AG04450 (cell line): ENCODE data around the gene RASD2. TPM values are rescaled to one million over a fixed set of nuclear protein-coding genes. Genes with fewer than 3 reads are reported as not detected.

Experiments
- CTCF ChIA-PET: fragments of 300-600, 350-600 bp; formaldehyde crosslinking; extraction: SDS; loops from one replicate; lab custom pipeline; 2022; ENCODE audit warnings: antibody characterized with exemption, inconsistent platforms; lab: Charles Lee
- POLR2A ChIA-PET: fragments of 350-600 bp; formaldehyde crosslinking; extraction: SDS; loops from one replicate; lab custom pipeline; 2021; ENCODE audit warnings: antibody characterized with exemption, inconsistent platforms; lab: Yijun Ruan, JAX
- DNase-seq: peaks from one replicate; pipeline ENCODE4 v3.0.0-alpha.2; 2011; ENCODE audit warnings: low read depth, low spot score
- H3K27ac ChIP-seq: one replicate; pipeline ENCODE4 v1.5.1; 2012; ENCODE audit warnings: low read depth, low read length, control low read depth
- H3K27me3 ChIP-seq: one replicate; pipeline ENCODE4 v1.6.0; 2012; ENCODE audit warnings: low read length; ENCODE audit not compliant: control insufficient read depth, insufficient read depth
- H3K4me3 ChIP-seq: 2 replicates; pipeline ENCODE4 v1.5.1; 2011; ENCODE audit warnings: mild to moderate bottlenecking, low read depth, low read length, control low read depth
- H3K9me3 ChIP-seq: 2 replicates; pipeline ENCODE4 v1.5.1; 2012; ENCODE audit warnings: low read length; ENCODE audit not compliant: control insufficient read depth, insufficient read depth
- CTCF ChIP-seq: IDR thresholded peaks from 2 replicates; pipeline ENCODE4 v1.5.1; 2011; ENCODE audit warnings: low read depth, low read length, control low read depth, inconsistent platforms
- polyA plus RNA-seq: library from polyadenylated mRNA; depleted of rRNA; stranded (reverse); fragments of >200 nt; gene quantifications from 2 replicates; pipeline ENCODE4 v1.2.3, GENCODE V29; 2011

RASD2 gene
- polyA plus RNA-seq, 1 experiment: 0.14 TPM

GRCh38 chr22:35594686-35595085 lies 54.1 kb downstream of the RASD2 start:
- H3K9me3 ChIP-seq: no peaks in the 10 kb centered on the region; the same call in 1 of the 2 replicates
- H3K27ac ChIP-seq: no peak overlapping the region
- POLR2A ChIA-PET: no interaction called here
- no peak overlapping the region for H3K4me3 ChIP-seq
- no peaks in the 10 kb centered on the region for H3K27me3 ChIP-seq
- CTCF ChIA-PET: no interaction called here
- DNase-seq: no peak
- no peak for TF ChIP-seq CTCF

- ChIA-PET CTCF (no interaction called here), POLR2A (no interaction called here)
- Histone ChIP-seq H3K27ac (no peak overlapping the region), H3K9me3 (no peaks in the 10 kb centered on the region; the same call in 1 of the 2 replicates), H3K4me3 (no peak overlapping the region), H3K27me3 (no peaks in the 10 kb centered on the region)
- no peak for DNase-seq
- TF ChIP-seq CTCF: no peak
Observed at GRCh38 chr22:35596821-35597220, 56.2 kb downstream of the RASD2 start.

- H3K27me3 ChIP-seq: no peaks in the 10 kb centered on the region
- CTCF ChIA-PET: no interaction called here
- H3K27ac ChIP-seq: no peak overlapping the region
- H3K4me3 ChIP-seq: no peak overlapping the region
- POLR2A ChIA-PET: no interaction called here
- no peak for TF ChIP-seq CTCF
- DNase-seq: no peak
- no peaks in the 10 kb centered on the region; the same call in 1 of the 2 replicates for H3K9me3 ChIP-seq
Observed at GRCh38 chr22:35597692-35598395, 57.2 kb downstream of the RASD2 start.

DNA sequence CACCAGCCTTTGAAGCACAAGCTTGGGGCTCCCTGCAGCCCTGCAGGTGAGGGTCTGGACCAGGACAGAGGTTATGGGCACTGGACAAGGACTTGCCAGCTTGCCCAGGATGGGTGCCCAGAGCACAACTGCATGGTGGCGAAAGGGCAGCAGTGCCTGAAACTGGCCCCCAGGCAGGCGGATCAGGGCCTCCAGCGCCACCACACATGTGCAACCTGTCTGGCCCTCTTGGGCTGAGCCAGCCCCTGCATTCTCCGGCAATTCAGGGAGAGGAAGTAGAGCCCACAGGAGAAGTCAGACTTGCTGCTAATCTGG lies 57.7 kb downstream of the RASD2 start:
- no peak for TF ChIP-seq CTCF
- H3K9me3 ChIP-seq: no peaks in the 10 kb centered on the region; the same call in 1 of the 2 replicates
- H3K4me3 ChIP-seq: no peak overlapping the region
- no peak for DNase-seq
- POLR2A ChIA-PET: no interaction called here
- CTCF ChIA-PET: no interaction called here
- H3K27me3 ChIP-seq: no peaks in the 10 kb centered on the region
- H3K27ac ChIP-seq: no peak overlapping the region

- no peak for TF ChIP-seq CTCF
- CTCF ChIA-PET: no interaction called here
- POLR2A ChIA-PET: no interaction called here
- H3K9me3 ChIP-seq: no peaks in the 10 kb centered on the region
- H3K27ac ChIP-seq: no peak overlapping the region
- no peak overlapping the region for H3K4me3 ChIP-seq
- no peak for DNase-seq
- no peaks in the 10 kb centered on the region for H3K27me3 ChIP-seq
Observed at GRCh38 chr22:35599364-35599763, 58.7 kb downstream of the RASD2 start.
